OCI-LY3 (cell line): ENCODE data around the gene APOBEC3B.

Experiments
- CTCF ChIP-seq: fragments of 200-600, 300-600 bp; sonication (generic); IDR thresholded peaks from 2 replicates; pipeline ENCODE4 v1.5.1; 2014; ENCODE audit warnings: antibody characterized with exemption, low read length, low read depth
- EZH2phosphoT487 ChIP-seq: fragments of 200-600 bp; shearing (Covaris generic); IDR thresholded peaks from 2 replicates; pipeline ENCODE4 v1.6.1; 2018; ENCODE audit warnings: antibody characterized with exemption, mixed run types, low read depth

GRCh38 chr22:38963872-38964271 lies 18.3 kb upstream of the APOBEC3B start:
- TF ChIP-seq CTCF: no peak
- TF ChIP-seq EZH2phosphoT487: no peak
